PFSK-1 (cell line): Measurements from ENCODE around the gene USP6.

Experiments used
- FOXP2 ChIP-seq: optimal IDR thresholded peaks from 2 replicates; pipeline ENCODE3; 2011; ENCODE audit warnings: borderline replicate concordance, control low read depth, inconsistent platforms; ENCODE audit not compliant: insufficient read depth; ENCODE audit errors: extremely low read length, extremely low read depth
- POLR2AphosphoS5 ChIP-seq: IDR thresholded peaks from 2 replicates; pipeline ENCODE4 v1.6.1; 2012; ENCODE audit warnings: low read depth, mild to moderate bottlenecking, control low read depth, low read length, moderate library complexity
- SIN3A ChIP-seq: IDR thresholded peaks from 2 replicates; pipeline ENCODE4 v1.6.1; 2012; ENCODE audit warnings: mild to moderate bottlenecking, low read length, moderate library complexity, borderline replicate concordance; ENCODE audit not compliant: insufficient read depth
- TAF1 ChIP-seq: IDR thresholded peaks from 2 replicates; pipeline ENCODE4 v1.6.1; 2012; ENCODE audit warnings: low read length, control low read depth, borderline replicate concordance; ENCODE audit not compliant: insufficient read depth
- TF ChIP-seq, protein P1 (sequence below), 2 experiments: IDR thresholded peaks; 2 replicates each; pipeline versions ENCODE4 v1.6.1 to v1.8.0; 2011 to 2012; ENCODE audit warnings: low read depth in 2 of 2, low read length in 2 of 2, control low read depth in 1 of 2, inconsistent platforms in 1 of 2, mild to moderate bottlenecking in 1 of 2, moderate library complexity in 1 of 2; ENCODE audit not compliant: insufficient read depth in 1 of 2

- TF ChIP-seq POLR2AphosphoS5 (no peak), TAF1 (no peak), SIN3A (no peak), FOXP2 (no peak)
- TF ChIP-seq, protein P1, sequence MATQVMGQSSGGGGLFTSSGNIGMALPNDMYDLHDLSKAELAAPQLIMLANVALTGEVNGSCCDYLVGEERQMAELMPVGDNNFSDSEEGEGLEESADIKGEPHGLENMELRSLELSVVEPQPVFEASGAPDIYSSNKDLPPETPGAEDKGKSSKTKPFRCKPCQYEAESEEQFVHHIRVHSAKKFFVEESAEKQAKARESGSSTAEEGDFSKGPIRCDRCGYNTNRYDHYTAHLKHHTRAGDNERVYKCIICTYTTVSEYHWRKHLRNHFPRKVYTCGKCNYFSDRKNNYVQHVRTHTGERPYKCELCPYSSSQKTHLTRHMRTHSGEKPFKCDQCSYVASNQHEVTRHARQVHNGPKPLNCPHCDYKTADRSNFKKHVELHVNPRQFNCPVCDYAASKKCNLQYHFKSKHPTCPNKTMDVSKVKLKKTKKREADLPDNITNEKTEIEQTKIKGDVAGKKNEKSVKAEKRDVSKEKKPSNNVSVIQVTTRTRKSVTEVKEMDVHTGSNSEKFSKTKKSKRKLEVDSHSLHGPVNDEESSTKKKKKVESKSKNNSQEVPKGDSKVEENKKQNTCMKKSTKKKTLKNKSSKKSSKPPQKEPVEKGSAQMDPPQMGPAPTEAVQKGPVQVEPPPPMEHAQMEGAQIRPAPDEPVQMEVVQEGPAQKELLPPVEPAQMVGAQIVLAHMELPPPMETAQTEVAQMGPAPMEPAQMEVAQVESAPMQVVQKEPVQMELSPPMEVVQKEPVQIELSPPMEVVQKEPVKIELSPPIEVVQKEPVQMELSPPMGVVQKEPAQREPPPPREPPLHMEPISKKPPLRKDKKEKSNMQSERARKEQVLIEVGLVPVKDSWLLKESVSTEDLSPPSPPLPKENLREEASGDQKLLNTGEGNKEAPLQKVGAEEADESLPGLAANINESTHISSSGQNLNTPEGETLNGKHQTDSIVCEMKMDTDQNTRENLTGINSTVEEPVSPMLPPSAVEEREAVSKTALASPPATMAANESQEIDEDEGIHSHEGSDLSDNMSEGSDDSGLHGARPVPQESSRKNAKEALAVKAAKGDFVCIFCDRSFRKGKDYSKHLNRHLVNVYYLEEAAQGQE (IDR thresholded peaks at IDR 0.05; ENCODE audit: insufficient read depth in 1 of 2, low read depth in 2 of 2, low read length in 2 of 2), result no peak
These were observed 35.2 kb upstream of the USP6 start for GRCh38 chr17:5080591-5080990.
